OCI-LY3 (cell line): ENCODE results near the gene CHD5.

Experiments
- EZH2phosphoT487 ChIP-seq: fragments of 200-600 bp; shearing (Covaris generic); IDR thresholded peaks from 2 replicates; pipeline ENCODE4 v1.6.1; 2018; ENCODE audit warnings: antibody characterized with exemption, mixed run types, low read depth
- TF ChIP-seq, protein P1 (sequence below): fragments of 200-600, 300-600 bp; sonication (generic); IDR thresholded peaks from 2 replicates; pipeline ENCODE4 v1.5.1; 2014; ENCODE audit warnings: antibody characterized with exemption, low read length, low read depth

GRCh38 chr1:6099297-6099696 is 80.8 kb downstream of the CHD5 start:
- TF ChIP-seq, protein P1, sequence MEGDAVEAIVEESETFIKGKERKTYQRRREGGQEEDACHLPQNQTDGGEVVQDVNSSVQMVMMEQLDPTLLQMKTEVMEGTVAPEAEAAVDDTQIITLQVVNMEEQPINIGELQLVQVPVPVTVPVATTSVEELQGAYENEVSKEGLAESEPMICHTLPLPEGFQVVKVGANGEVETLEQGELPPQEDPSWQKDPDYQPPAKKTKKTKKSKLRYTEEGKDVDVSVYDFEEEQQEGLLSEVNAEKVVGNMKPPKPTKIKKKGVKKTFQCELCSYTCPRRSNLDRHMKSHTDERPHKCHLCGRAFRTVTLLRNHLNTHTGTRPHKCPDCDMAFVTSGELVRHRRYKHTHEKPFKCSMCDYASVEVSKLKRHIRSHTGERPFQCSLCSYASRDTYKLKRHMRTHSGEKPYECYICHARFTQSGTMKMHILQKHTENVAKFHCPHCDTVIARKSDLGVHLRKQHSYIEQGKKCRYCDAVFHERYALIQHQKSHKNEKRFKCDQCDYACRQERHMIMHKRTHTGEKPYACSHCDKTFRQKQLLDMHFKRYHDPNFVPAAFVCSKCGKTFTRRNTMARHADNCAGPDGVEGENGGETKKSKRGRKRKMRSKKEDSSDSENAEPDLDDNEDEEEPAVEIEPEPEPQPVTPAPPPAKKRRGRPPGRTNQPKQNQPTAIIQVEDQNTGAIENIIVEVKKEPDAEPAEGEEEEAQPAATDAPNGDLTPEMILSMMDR: no peak
- no peak for TF ChIP-seq EZH2phosphoT487
